HCT116 (cell line): ENCODE data around the gene TUBGCP5. TPM values are rescaled to one million over a fixed set of nuclear protein-coding genes. Genes with fewer than 3 reads are reported as not detected.

ENCODE experiments used
- ATAC-seq: fragments of 200-7000 bp; cut with Tn5 transposase; 2 replicates; pipeline ENCODE4 v1.9.1; 2020; ENCODE audit warnings: mild to moderate bottlenecking, moderate library complexity
- BruUV-seq: library from RNA; stranded (reverse); fragments of 400-500 nt; replicated peaks from 2 replicates; lab custom pipeline; 2021; lab: Mats Ljungman, UMichigan
- CTCF ChIA-PET: fragments of 300-600 bp; sonication (Branson Sonifier 250); formaldehyde crosslinking; loops from one replicate; lab custom pipeline; 2021; ENCODE audit warnings: antibody characterized with exemption; lab: Charles Lee
- POLR2A ChIA-PET: fragments of 300-600, 350-600 bp; sonication (Branson Sonifier 250); formaldehyde crosslinking; loops from one replicate; lab custom pipeline; 2021; ENCODE audit warnings: antibody characterized with exemption; lab: Charles Lee
- RAD21 ChIA-PET, 2 experiments: fragments of 300-600 bp; sonication (Branson Sonifier 250); formaldehyde crosslinking; loops; one replicate each; lab custom pipeline; 2023; ENCODE audit warnings: low total read pairs in 2 of 2; ENCODE audit not compliant: uncharacterized antibody in 2 of 2, unreplicated experiment in 2 of 2, low non-redundant PET in 1 of 2; lab: Charles Lee
- DNase-seq: peaks from one replicate; pipeline ENCODE4 v3.0.0-alpha.2; 2010; ENCODE audit warnings: low read depth, low spot score
- H2AFZ ChIP-seq: fragments of 200-600 bp; shearing (Covaris generic), sonication (generic); 2 replicates; pipeline ENCODE4 v1.6.1; 2017; ENCODE audit warnings: low read depth, mixed run types, mixed read lengths, antibody characterized with exemption, low read length; ENCODE audit not compliant: poor library complexity, severe bottlenecking
- H3K27ac ChIP-seq: 2 replicates; pipeline ENCODE4 v1.5.1; 2012; ENCODE audit warnings: low read depth, low read length
- H3K27me3 ChIP-seq: fragments of 200-600 bp; sonication (generic); 2 replicates; pipeline ENCODE4 v1.6.1; 2016; ENCODE audit warnings: mixed run types, low read length, mixed read lengths; ENCODE audit not compliant: insufficient read depth
- H3K36me3 ChIP-seq, 2 experiments: fragments of 200-500 bp in 1 of 2; fragments of 200-600 bp in 1 of 2; sonication (Bioruptor generic) in 1 of 2; sonication (generic) in 1 of 2; 2 replicates each; pipeline versions ENCODE4 v1.5.1 to v1.6.1; 2014 to 2016; ENCODE audit warnings: low read length in 2 of 2, inconsistent platforms in 1 of 2, mixed read lengths in 1 of 2, mixed run types in 1 of 2; ENCODE audit not compliant: insufficient read depth in 2 of 2, control insufficient read depth in 1 of 2
- H3K4me1 ChIP-seq, 2 experiments: fragments of 200-600 bp in 1 of 2; sonication (generic) in 1 of 2; 2 replicates each; pipeline versions ENCODE4 v1.5.1 to v1.6.1; 2012 to 2017; ENCODE audit warnings: low read length in 2 of 2, inconsistent platforms in 1 of 2, mild to moderate bottlenecking in 1 of 2, mixed read lengths in 1 of 2, mixed run types in 1 of 2, moderate library complexity in 1 of 2; ENCODE audit not compliant: insufficient read depth in 2 of 2, control insufficient read depth in 1 of 2
- H3K4me2 ChIP-seq: fragments of 200-600 bp; sonication (generic); 2 replicates; pipeline ENCODE4 v1.6.1; 2017; ENCODE audit warnings: mixed run types, low read length, mixed read lengths
- H3K4me3 ChIP-seq, 2 experiments: fragments of 200-600 bp in 1 of 2; sonication (generic) in 1 of 2; replicated peaks in 1 of 2; 2 replicates each; pipeline ENCODE4 v1.5.1; 2011 to 2016; ENCODE audit warnings: low read length in 2 of 2, control low read depth in 1 of 2, low read depth in 1 of 2, mild to moderate bottlenecking in 1 of 2, mixed read lengths in 1 of 2, mixed run types in 1 of 2
- H3K79me2 ChIP-seq: fragments of 200-600 bp; sonication (generic); 2 replicates; pipeline ENCODE4 v1.6.1; 2017; ENCODE audit warnings: mild to moderate bottlenecking, mixed run types, low read length, moderate library complexity, mixed read lengths; ENCODE audit not compliant: insufficient read depth
- H3K9ac ChIP-seq: fragments of 200-600 bp; sonication (generic); 2 replicates; pipeline ENCODE4 v1.6.1; 2016; ENCODE audit warnings: low read length, mixed read lengths
- H3K9me2 ChIP-seq: fragments of 200-600 bp; sonication (generic), shearing (Covaris generic); 2 replicates; pipeline ENCODE4 v1.6.1; 2017; ENCODE audit warnings: mixed run types, mild to moderate bottlenecking, moderate library complexity; ENCODE audit not compliant: insufficient read depth
- H3K9me3 ChIP-seq, 2 experiments: fragments of 200-500 bp in 1 of 2; fragments of 200-600 bp in 1 of 2; sonication (Bioruptor generic) in 1 of 2; sonication (generic) in 1 of 2; 2 replicates each; pipeline ENCODE4 v1.6.1; 2014 to 2017; ENCODE audit warnings: low read length in 2 of 2, mixed read lengths in 2 of 2, inconsistent platforms in 1 of 2, low read depth in 1 of 2, mild to moderate bottlenecking in 1 of 2, mixed run types in 1 of 2, moderate library complexity in 1 of 2; ENCODE audit not compliant: control insufficient read depth in 1 of 2, insufficient read depth in 1 of 2
- H4K20me1 ChIP-seq: fragments of 200-600 bp; sonication (generic), shearing (Covaris generic); 2 replicates; pipeline ENCODE4 v1.6.1; 2017; ENCODE audit warnings: mixed run types, mild to moderate bottlenecking, moderate library complexity; ENCODE audit not compliant: insufficient read depth
- EGR1 ChIP-seq: IDR thresholded peaks from 2 replicates; pipeline ENCODE4 v1.6.1; 2012; ENCODE audit warnings: low read depth
- ELF1 ChIP-seq: IDR thresholded peaks from 2 replicates; pipeline ENCODE4 v1.6.1; 2012; ENCODE audit warnings: low read depth, borderline replicate concordance
- EZH2phosphoT487 ChIP-seq: fragments of 200-600 bp; IDR thresholded peaks from 2 replicates; pipeline ENCODE4 v1.6.1; 2018; ENCODE audit warnings: antibody characterized with exemption, borderline replicate concordance
- FOSL1 ChIP-seq: IDR thresholded peaks from 2 replicates; pipeline ENCODE4 v1.6.1; 2012; ENCODE audit warnings: low read depth
- JUND ChIP-seq: IDR thresholded peaks from 2 replicates; pipeline ENCODE4 v1.6.1; 2012
- POLR2AphosphoS5 ChIP-seq: IDR thresholded peaks from 2 replicates; pipeline ENCODE4 v1.6.1; 2011; ENCODE audit warnings: mild to moderate bottlenecking, low read depth, low read length, moderate library complexity
- SP1 ChIP-seq: IDR thresholded peaks from 2 replicates; pipeline ENCODE4 v1.6.1; 2012; ENCODE audit warnings: low read depth
- SRF ChIP-seq: IDR thresholded peaks from 2 replicates; pipeline ENCODE4 v1.6.1; 2012; ENCODE audit warnings: low read depth
- TCF7L2 ChIP-seq: IDR thresholded peaks from 2 replicates; pipeline ENCODE4 v1.7.0; 2011; ENCODE audit warnings: borderline replicate concordance, inconsistent platforms; ENCODE audit not compliant: insufficient read depth, insufficient read length; ENCODE audit errors: extremely low read depth
- YY1 ChIP-seq: IDR thresholded peaks from 2 replicates; pipeline ENCODE4 v1.6.1; 2011; ENCODE audit warnings: low read length, low read depth, moderate library complexity, mild to moderate bottlenecking; ENCODE audit not compliant: insufficient replicate concordance; ENCODE audit errors: extremely low read depth
- ZNF274 ChIP-seq: fragments of 200-500 bp; sonication (Bioruptor generic); IDR thresholded peaks from 2 replicates; pipeline ENCODE4 v1.6.1; 2014; ENCODE audit warnings: mild to moderate bottlenecking, low read depth, low read length, inconsistent platforms
- intact Hi-C: fragments of 100-400 bp; cut with micrococcal nuclease; formaldehyde crosslinking; loops from 2 replicates; pipeline ENCODE4 v1.10.0; 2022
- total RNA-seq: library from RNA; stranded (reverse); gene quantifications from one replicate; pipeline ENCODE4 v1.2.1, GENCODE V29; 2021; ENCODE audit not compliant: unreplicated experiment
- TF ChIP-seq, protein P1 (sequence below): IDR thresholded peaks from 2 replicates; pipeline ENCODE4 v1.6.1; 2012
- TF ChIP-seq, protein P2 (sequence below): IDR thresholded peaks from 2 replicates; pipeline ENCODE4 v1.6.1; 2011; ENCODE audit warnings: mild to moderate bottlenecking, low read length, moderate library complexity; ENCODE audit not compliant: insufficient replicate concordance; ENCODE audit errors: extremely low read depth
- TF ChIP-seq, protein P3 (sequence below), 3 experiments: fragments of 200-600 bp in 1 of 3; sonication (generic) in 1 of 3; IDR thresholded peaks in 2 of 3; conservative IDR thresholded peaks in 1 of 3; 2 replicates each; pipeline ENCODE4 v1.5.1; 2012 to 2017; ENCODE audit warnings: low read depth in 2 of 3, low read length in 2 of 3, antibody characterized with exemption in 1 of 3, borderline replicate concordance in 1 of 3, control low read depth in 1 of 3, mild to moderate bottlenecking in 1 of 3, mixed read lengths in 1 of 3, mixed run types in 1 of 3, moderate library complexity in 1 of 3; ENCODE audit not compliant: insufficient read depth in 1 of 3

TUBGCP5 gene
- total RNA-seq, 1 experiment from 2014 or later = 17.9 TPM

DNA sequence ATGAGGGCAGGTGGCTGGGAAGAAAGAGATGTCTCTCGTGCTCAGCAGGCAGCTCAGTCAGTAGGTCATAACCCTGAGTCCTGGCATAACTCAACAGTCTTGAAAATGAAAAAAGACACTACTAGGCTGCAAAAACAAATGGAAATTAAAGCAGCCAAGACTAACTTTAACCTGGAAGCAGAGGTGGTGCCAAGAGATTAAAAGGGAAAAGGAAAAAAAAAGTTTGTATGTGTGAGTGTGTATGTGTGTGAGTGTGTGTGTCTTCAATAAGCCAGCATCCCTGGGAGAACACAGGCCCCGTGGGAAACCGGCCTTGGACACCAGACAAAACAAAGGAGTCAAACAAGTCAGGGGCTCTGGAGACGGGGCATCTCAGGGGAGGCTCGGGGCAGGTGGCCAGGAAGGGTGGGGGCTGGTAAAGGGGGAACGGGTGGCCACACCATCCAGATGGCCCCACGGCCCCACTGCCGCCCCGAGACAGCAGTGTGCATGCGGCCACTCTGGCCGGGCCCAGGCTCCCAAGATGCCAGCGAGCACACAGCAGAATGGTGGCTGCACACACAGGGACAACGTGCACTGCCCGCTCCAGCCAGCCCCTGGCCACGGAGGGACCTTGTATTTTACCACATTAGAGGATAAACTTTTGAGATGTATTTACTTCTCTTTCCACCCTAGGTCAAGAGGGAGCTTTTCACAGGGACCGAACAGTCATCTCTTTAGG, 83.0 kb downstream of the TUBGCP5 start:
- H3K4me3 ChIP-seq = no peak overlapping the region
- POLR2A ChIA-PET = no interaction called here
- no peaks in the 10 kb centered on the region for H4K20me1 ChIP-seq
- no TSS peak for BruUV-seq
- TF ChIP-seq EGR1 = no peak
- no peak for TF ChIP-seq ZNF274
- TF ChIP-seq SRF = no peak
- TF ChIP-seq ELF1 = no peak
- no peak for TF ChIP-seq SP1
- no peak for TF ChIP-seq TCF7L2
- TF ChIP-seq, protein P1, sequence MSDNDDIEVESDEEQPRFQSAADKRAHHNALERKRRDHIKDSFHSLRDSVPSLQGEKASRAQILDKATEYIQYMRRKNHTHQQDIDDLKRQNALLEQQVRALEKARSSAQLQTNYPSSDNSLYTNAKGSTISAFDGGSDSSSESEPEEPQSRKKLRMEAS = no peak
- TF ChIP-seq POLR2AphosphoS5 = no peak
- no peak for TF ChIP-seq EZH2phosphoT487
- TF ChIP-seq, protein P2, sequence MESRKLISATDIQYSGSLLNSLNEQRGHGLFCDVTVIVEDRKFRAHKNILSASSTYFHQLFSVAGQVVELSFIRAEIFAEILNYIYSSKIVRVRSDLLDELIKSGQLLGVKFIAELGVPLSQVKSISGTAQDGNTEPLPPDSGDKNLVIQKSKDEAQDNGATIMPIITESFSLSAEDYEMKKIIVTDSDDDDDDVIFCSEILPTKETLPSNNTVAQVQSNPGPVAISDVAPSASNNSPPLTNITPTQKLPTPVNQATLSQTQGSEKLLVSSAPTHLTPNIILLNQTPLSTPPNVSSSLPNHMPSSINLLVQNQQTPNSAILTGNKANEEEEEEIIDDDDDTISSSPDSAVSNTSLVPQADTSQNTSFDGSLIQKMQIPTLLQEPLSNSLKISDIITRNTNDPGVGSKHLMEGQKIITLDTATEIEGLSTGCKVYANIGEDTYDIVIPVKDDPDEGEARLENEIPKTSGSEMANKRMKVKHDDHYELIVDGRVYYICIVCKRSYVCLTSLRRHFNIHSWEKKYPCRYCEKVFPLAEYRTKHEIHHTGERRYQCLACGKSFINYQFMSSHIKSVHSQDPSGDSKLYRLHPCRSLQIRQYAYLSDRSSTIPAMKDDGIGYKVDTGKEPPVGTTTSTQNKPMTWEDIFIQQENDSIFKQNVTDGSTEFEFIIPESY = no peak
- TF ChIP-seq FOSL1 = no peak
- TF ChIP-seq YY1 = no peak
- TF ChIP-seq, protein P3, sequence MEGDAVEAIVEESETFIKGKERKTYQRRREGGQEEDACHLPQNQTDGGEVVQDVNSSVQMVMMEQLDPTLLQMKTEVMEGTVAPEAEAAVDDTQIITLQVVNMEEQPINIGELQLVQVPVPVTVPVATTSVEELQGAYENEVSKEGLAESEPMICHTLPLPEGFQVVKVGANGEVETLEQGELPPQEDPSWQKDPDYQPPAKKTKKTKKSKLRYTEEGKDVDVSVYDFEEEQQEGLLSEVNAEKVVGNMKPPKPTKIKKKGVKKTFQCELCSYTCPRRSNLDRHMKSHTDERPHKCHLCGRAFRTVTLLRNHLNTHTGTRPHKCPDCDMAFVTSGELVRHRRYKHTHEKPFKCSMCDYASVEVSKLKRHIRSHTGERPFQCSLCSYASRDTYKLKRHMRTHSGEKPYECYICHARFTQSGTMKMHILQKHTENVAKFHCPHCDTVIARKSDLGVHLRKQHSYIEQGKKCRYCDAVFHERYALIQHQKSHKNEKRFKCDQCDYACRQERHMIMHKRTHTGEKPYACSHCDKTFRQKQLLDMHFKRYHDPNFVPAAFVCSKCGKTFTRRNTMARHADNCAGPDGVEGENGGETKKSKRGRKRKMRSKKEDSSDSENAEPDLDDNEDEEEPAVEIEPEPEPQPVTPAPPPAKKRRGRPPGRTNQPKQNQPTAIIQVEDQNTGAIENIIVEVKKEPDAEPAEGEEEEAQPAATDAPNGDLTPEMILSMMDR (IDR thresholded peaks at IDR 0.05 in 2 of 3, conservative IDR thresholded peaks at IDR 0.05 in 1 of 3; ENCODE audit: borderline replicate concordance in 1 of 3, insufficient read depth in 1 of 3, low read depth in 2 of 3, low read length in 2 of 3) = no peak
- no peak for TF ChIP-seq JUND
- CTCF ChIA-PET = no interaction called here
- H3K4me2 ChIP-seq = no peak overlapping the region
- RAD21 ChIA-PET = no interaction called here
- DNase-seq (no peak), ATAC-seq (no peak)
- H3K9me3 ChIP-seq = no peaks in the 10 kb centered on the region
- no peaks in the 10 kb centered on the region for H3K36me3 ChIP-seq
- H3K79me2 ChIP-seq = peaks cover 96% of the 10 kb centered on the region
- H3K4me1 ChIP-seq = no peaks in the 10 kb centered on the region
- no peak overlapping the region for H3K9ac ChIP-seq
- H3K27ac ChIP-seq = no peak overlapping the region
- intact Hi-C loops = no loop called here
- H3K27me3 ChIP-seq = no peaks in the 10 kb centered on the region
- H2AFZ ChIP-seq = no peak overlapping the region
- no peaks in the 10 kb centered on the region for H3K9me2 ChIP-seq
